NCI-H1092 treated with DMSO at 0.1 percent for 48 hours (cell line): ENCODE results near the gene VPS37B.

Experiments used
- DNase-seq: peaks from one replicate; lab custom pipeline; 2025; lab: John Stamatoyannopoulos, UW

The VPS37B gene

DNA sequence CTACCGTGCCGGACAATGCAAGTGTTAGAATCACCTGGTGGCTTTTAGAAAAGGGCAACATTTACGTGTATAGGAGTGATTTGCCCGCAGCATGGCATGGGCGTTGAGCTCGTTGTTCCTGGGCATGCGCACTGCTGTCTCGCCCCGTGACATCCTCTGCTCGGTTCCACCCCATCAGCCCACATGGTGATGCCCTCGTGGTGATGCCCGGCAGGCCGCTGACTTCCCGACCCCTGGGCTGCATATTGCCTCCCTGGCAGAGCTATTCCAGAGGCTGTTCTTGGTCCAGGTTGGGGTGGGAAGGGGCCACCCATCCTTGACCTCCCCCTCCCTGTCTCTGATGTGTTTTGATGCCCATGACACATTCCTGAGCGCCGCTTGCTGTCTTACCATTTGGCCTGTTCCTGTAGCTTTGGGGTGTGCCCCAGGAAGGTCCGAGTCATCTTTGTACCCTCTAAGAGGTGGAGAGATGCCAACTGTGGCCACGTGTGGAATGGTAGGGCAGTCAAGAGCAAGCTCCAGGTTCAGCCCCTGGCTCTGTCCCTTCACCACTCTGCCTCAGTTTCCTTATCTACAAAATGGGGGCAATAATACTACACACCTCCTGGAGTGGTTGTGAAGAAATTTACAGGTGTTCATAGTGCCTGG is 55.9 kb downstream of the VPS37B start:
- DNase-seq, result no peak

DNA sequence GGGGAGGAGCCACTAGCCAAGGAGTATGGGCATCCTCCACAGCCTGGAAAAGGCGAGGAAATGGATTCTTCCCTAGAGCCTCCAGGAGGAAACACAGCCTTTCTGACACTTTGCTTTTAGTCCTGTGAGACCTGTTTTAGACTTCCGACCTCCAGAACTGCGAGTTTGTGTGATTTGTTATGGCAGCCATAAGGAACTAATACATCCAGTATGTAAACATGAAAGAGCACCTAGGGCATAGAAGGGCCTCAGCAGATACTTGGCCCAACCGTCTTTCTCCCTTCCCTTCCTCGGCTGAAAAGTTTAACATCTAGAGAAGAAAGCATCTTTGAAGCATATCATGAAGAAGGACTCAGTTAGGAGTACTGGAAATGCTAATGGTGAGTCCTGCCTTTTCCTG is 57.1 kb downstream of the VPS37B start:
- DNase-seq, result no peak

DNA sequence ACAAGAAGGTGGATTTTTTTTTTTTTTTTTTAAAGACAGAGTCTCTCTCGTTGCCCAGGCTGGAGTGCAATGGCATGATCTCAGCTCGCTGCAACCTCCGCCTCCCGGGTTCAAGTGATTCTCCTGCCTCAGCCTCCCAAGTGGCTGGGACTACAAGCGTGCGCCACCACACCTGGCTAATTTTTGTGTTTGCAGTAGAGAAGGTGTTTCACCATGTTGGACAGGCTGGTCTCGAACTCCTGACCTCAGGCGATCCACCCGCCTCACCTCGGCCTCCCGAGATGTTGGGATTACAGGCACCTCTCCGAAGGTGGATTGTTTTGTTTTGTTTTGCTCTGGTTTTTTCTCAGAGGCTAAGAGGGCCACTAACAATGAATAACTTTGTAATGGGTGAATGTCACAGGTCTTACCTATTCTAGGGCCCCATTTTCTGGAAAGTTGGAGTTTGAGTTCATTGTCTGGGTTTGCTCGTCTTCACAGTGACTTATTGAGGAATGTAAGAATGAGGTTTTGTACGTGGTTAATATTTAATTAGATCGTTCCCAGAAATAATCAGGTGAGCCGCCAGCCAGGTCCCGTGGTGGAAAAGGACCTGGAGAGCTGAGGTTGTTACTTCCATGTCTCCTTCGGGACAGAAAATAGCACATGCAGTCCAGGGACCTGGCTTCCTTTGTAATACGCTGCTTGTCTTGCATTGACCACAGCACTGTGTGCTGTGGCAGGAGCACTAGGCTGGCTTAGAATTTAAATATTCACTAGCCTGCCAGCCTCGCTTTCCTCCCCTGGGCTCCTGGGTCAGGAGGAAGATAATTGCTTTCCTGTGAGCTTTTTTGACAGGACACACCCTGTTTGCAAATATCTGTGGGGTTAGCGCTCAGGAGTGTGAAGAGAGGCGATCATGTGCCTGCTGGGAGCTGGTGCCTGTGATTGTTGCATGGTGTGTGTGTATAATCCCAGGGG is 58.3 kb downstream of the VPS37B start:
- DNase-seq, result no peak

DNA sequence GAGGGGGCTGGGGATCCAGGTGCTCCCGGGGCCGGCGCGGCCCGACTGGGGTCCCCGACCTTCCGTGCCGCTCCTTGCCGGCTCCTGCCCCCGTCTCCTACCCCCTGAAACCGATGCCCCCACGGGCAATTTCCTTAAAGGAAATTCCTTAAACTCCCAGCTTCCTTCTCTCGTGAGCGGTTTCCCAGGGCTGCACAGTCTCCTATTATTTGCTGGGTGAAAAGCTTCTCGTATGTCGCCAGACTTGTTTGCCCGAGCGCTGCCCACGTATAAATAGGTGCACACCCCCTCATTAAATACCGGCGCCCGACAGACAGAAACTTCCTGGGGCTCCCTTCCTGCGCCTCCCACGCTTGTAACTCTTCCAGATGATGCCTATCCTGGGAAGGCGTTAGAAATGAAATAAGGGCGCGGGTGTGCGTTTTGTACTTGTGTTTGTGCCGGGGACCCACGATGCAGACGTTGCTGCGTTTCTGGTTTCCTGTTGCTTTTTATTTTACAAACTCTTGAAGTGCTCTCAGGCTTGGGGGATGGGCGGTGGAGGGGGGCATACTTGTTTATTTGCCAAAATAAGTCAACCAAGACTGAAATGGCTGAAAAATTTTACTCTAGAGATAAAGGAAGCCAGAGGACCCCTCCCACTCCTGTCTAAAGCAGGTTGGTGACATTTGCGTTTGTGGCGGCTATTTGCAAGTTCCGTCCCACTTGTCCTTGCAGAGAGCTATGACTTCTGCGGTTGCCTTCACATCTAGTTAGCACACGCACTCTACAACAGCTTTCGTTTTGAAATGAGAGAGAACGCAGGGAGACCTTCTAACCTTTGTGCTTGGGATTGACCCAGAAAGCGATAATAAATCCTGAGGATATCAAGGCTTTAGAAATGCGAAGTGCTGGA is 59.6 kb downstream of the VPS37B start:
- peak; percentile 11 for DNase-seq

DNA sequence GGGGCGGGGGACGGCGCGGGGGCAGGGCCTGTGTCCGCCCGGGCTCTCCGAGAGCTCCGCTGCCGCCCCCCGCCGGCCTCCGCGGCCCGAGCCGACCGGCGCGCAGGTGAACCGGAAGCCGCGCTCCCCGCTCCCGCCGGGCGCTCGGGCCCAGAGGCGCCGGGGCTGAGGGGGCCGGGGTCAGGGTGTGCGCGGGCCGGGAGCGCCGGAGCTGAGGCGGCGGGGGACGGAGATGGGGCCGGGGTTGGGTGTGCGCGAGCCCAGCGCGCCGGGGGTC is 60.2 kb downstream of the VPS37B start:
- DNase-seq, result no peak

DNA sequence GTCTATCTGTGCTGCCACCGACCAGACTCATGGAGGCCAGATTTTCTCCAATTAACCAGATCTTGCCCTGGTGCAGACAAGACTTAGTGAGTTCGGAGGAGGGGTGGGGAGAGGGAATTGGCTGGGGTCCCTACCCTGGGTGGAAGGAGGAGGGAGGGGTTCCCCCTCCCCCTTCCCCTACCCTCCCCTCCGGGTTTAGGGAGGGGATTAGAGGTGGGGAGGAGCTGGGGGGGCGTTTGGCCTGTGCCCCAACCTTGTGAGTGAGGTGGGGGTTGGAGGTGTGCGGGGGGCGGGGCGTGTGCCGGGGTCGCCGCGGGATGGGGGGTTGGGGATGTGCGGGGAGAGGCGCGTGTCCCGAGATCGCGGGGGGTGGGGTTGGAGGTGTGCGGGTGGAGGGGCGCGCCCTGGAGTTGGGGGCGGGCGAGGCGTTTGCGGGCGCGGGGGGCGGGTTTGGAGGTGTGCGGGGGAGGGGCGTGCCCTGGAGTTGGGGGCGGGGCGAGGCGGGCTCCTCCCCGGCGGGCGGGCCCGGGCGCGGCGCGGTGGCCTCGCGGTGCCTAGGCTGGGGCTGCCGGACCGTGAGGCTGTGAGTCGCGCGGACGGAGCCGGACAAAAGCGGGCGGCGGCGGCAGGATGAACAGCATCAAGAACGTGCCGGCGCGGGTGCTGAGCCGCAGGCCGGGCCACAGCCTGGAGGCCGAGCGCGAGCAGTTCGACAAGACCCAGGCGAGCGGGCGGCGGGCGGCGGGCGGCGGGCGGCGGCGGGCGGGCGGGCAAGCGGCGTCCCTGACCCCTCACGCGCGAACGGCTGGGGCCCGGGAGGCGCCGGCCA is 60.8 kb downstream of the VPS37B start, which contains the start of gene HIP1R:
HIP1R (plus strand) TSS at position 537 of the 829 bp plus-strand sequence; CDS start at position 631, 94 bp downstream.
- peak; percentile 35 for DNase-seq

DNA sequence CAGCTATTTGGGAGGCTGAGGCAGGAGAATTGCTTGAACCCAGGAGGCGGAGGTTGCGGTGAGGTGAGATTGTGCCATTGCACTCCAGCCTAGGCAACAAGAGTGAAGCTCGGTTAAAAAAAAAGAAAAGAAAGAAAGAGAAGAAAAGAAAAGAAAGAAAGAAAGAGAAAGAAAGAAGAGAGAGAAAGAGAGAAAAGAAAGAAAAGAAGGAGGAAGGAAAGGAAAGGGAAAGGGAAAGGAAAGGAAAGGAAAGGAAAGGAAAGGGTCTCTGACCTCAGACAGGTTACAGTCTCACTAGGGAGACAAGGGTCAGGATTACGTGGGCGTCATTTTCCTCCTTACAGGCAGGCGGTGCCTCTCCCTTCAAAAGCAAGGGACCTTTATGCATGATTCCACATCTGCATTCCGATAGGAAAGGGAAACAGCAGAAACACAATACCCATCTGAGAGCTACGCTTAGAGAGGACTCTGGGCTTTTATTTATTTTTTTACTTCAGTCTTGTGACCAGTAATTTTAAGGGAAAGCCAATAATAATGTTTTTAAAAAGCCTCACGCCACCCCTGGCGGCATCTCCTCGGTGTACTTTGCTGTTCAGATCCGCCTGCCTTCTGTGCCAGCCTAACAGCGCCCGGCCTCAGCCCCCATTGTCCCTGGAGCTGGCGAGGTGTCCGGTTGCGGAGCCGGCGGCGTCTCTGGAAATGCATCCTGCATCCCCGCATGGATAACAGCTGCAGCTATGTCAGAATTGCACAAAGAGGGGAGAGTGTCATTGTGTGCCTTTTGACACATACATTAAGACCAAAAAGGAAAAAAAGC is 61.6 kb downstream of the VPS37B start:
- peak; percentile 54 for DNase-seq

DNA sequence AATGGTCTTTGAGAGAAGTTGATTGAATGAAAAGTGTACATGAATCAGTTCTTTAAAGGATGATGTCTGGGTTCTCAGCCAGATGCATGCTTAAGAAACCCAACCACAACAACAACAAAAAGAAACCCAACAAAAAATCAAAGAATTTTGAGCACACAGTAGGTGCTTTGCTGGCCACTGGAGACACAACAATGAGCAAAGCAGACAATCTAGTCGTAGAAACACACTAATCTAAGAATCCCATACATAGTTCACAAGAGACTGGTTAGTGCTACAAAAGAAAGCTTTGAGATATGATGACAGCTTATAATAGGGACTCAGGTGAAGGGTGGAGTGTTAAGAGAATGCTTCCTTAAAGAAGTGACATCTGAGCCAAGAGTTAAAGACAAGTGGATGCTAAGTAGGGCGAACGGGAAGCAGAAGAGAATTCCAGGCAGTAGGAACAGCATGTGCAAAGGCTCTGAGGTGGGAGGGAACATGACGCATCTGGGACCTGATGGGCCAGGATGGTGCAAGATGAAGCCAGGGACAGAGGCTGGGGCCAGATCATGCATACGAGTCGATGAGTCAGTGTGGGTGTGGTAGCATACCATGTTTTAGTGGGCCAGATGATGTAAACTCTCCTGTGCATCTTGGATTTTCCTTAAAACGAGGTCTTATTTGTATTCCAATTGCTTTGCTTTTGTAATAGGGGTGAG is 65.3 kb downstream of the VPS37B start:
- DNase-seq, result no peak

DNA sequence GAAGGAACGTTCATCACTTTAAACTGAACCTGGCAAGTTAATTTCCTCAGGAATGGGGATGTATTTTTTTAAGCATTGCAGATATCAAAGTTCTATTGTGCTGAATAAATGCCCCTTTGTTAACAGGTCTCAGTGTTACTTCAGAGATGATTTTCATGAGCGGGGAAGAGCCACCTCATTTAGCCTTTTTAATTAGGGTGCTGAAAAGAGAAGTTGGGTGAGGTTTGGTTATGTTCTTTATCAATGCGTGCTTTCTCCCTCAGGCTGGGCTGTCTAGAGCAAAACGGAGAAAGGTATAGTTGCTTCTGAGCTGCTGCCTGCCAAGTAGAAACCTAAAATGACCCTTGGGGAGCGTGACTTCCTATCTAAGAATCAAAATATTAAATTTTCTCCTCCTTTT is 68.7 kb downstream of the VPS37B start:
- DNase-seq, result no peak

DNA sequence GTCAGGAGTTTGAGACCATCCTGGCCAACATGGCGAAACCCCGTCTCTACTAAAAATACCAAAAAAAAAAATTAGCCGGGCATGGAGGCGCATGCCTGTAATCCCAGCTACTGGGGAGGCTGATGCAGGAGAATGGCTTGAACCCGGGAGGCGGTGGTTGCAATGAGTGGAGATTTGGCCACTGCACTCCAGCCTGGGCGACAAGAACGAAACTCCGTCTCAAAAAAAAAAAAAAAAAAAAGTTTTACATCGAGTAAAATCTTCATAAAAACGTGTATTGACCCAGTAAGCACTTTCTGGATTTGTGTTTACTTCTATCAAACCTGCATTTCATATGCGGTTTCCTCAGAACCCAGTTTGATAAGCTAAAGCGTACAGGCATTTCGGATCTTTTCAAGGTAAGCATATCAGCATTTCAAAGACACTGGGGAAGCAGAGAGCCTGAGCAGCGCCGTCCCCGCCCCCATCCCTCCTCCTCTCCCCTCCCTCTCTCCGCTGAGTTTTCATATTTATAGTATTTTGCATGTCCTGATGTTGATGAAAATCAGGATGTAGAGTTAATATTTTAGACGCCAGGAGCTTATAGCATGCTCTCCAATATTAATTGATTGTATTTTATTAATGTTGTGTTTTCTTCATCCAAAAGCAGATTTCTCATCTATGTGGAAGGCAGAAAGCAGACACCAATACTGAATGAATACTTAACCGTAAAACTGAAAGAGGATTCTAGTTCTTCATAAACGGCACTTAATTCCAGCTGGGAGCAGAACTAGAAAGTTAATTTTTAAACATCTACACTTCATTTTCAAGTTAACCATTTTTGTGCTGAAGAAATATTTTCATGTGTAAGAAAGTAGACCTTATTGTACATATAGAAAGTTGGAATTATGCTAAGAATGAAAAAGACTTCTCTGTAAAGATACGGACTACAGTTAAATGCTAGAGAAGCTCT is 69.9 kb downstream of the VPS37B start:
- no peak for DNase-seq

DNA sequence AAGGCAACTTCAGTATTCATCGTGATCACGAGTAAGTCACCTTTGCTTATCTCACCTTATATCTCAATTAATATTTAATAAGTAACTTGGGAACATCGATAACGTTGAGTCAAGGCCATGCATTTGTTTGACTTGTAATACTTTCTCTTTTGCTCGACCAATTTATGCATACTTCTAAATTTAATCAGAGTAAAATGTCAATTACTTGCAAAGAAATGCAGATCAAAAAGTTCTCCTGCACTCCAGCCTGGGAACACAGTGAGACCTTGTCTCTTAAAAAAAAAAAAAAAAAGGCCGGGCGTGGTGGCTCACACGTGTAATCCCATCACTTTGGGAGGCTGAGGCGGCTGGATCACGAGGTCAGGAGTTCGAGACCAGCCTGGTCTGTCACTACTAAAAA is 72.5 kb downstream of the VPS37B start:
- no peak for DNase-seq

DNA sequence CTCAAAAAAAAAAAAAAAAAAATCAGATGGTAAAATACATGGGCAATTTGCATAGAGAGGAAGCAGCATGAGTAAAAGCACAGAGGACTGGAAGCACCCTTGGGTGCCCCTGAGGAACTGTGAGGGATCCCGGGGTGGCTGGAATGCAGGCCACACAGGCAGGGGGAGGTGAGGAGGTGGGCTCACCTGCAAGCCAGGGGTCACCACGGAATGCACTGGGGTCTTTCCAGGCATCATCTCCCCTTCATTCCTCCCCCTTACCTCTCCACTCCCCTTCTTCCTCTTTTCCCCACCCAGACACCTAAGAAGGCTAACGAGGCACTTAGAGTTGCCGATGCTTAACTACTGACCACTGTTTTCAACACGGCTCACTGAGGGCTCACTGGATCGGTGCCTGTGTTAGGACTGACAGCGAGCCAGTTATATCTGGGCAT is 75.1 kb downstream of the VPS37B start:
- no peak for DNase-seq

DNA sequence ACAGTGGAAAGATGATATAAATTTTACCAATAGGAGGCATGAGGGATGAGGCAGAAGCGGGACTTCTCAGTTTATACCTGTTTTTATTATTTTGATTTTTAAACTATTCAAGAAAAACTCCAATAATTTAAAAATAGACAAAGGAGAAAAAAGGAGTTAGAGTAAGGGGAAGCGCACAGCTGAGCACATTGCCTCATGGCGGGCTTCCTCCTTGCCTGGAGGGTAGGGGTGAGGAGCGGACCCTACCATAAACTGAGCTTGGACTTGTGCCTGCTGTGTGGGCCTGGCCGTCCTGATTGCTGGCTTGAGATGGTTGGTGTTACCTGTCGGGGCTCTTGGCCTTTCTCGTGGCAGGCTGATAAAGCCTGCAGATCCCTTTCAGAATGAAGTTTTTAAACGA is 75.8 kb downstream of the VPS37B start:
- DNase-seq, result no peak

DNA sequence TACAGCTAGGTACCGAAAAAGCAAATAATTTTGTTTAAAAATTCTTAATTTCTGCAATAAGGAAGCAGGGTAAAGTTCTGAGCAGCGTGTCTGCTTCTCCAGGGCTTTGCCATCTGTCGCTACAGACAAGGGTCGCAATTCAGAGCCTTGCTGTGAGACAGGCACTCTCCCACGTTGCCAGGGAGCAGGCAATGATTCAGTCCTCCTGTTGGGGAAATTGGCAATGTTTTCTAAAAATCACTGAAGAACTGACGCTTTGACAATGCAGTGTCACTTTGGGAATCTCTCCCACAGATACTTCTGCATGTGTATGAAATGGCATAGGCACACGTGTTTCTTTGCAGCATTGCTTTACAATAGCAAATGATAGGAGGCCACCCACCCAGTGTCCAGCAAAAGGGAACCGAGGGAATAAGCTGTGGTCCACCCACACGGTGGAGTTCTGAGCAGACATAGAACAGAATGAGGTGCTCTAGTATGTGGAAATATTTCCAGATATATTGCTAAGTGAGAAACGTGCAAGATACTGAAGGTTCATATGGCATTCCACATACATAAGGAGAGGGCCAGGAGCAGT is 76.6 kb downstream of the VPS37B start:
- DNase-seq, result no peak
